Effector memory CD4-positive, alpha-beta T cell (primary cell): ENCODE data around the gene EMILIN2.

ENCODE experiments used
- DNase-seq, 3 donors: peaks; one replicate each; pipeline ENCODE4 v3.0.0-alpha.2; 2020
- H3K27ac ChIP-seq: 2 replicates; pipeline ENCODE4 v1.7.0; 2013; ENCODE audit warnings: mild to moderate bottlenecking, low read length, moderate library complexity; ENCODE audit not compliant: insufficient read depth, poor library complexity, severe bottlenecking
- H3K27me3 ChIP-seq: replicated peaks from 2 replicates; pipeline ENCODE4 v1.7.0; 2013; ENCODE audit warnings: mild to moderate bottlenecking, low read length; ENCODE audit not compliant: insufficient read depth, control insufficient read depth, poor library complexity, severe bottlenecking
- H3K36me3 ChIP-seq: 2 replicates; pipeline ENCODE4 v1.7.0; 2013; ENCODE audit warnings: mild to moderate bottlenecking, low read length, moderate library complexity; ENCODE audit not compliant: control insufficient read depth, insufficient read depth
- H3K4me1 ChIP-seq: 2 replicates; pipeline ENCODE4 v1.7.0; 2013; ENCODE audit warnings: low read length, mild to moderate bottlenecking; ENCODE audit not compliant: control insufficient read depth, insufficient read depth, poor library complexity, severe bottlenecking
- H3K4me3 ChIP-seq: 2 replicates; pipeline ENCODE4 v1.7.0; 2013; ENCODE audit warnings: low read length, low read depth, mild to moderate bottlenecking; ENCODE audit not compliant: insufficient read depth, poor library complexity, severe bottlenecking
- H3K9me3 ChIP-seq: 2 replicates; pipeline ENCODE4 v1.7.0; 2013; ENCODE audit warnings: mild to moderate bottlenecking, low read length, moderate library complexity; ENCODE audit not compliant: control insufficient read depth

Gene EMILIN2

DNA sequence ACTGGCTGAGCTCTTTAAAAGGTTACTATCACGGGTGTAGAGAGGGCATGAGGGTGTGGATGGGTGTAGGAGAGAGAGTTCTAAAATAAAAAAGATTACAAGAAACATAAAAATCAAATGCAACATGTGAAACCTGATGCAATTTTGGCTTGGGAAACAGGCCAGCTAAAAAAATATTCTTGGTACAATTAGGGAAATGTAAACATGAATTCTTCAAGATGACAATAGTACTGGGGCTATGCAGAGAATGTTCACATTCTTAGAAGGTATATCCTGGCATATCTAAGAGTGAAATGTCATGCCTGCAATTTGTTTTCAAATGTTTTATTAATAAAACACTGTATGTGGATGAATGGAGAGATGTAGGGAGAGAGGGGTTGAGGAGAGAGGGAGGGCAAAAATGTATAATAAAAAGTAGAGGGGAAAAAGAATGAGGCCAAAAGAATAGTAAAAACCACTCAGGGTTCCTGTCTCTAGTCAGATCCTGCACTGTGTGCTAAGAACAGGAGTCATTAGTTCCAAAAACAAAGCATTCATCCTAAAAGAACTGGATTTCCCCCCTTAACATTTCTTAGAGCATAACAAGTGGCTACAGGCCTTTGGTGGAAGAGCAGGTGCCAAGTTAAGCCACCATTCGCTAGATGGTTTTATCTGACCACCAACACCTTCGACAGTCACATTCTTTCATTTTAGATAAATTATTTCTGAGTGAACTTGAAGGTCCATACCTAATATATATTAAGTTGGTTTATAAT is 88.8 kb downstream of the EMILIN2 start:
- Histone ChIP-seq H3K36me3 (peaks cover 76% of the 10 kb centered on the region), H3K27me3 (no peaks in the 10 kb centered on the region), H3K9me3 (no peaks in the 10 kb centered on the region), H3K4me1 (peaks cover 7% of the 10 kb centered on the region), H3K27ac (no peak overlapping the region), H3K4me3 (no peak overlapping the region)
- DNase-seq = no peak

DNA sequence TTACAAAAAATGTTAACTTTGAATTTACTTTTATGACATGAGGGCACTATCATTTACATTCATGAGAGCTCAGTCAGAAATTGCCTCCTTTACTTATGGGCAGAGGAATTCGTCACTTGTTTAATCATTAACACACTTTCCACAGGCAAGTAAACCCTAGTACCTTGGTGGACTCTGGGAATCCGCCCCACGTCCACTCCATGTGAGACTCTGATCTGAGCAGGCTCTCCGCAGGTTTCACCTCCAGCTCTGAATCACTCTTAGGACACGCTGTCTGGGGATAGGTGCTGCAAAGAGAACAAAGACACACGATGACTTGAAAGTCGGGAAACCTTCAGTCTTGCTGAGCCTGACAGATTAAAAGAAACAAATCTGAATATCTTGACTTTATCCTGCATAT is 92.5 kb downstream of the EMILIN2 start:
- Histone ChIP-seq H3K4me1 (no peaks in the 10 kb centered on the region), H3K27ac (no peak overlapping the region), H3K9me3 (no peaks in the 10 kb centered on the region), H3K4me3 (no peak overlapping the region), H3K36me3 (peaks cover 57% of the 10 kb centered on the region), H3K27me3 (no peaks in the 10 kb centered on the region)
- no peak for DNase-seq

DNA sequence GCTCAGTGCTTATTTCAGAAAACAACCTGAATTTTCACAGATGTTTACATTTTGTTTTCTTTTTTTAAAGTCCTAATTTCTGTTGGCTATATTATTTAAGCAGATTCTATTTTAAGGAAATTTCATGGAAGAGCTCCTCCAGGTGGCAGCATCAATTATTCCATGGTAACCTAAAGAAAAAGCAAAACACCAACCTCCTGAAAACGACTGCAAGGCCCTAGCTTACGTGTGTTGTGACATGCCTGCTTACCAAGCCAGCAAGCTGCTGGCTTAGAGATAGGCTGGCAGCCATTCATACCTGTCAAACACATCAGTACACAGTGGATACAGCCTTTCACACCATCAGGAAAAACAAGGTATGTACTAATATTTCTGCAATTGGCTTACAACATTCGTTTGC is 101.2 kb downstream of the EMILIN2 start:
- no peak for DNase-seq
- Histone ChIP-seq H3K4me1 (peaks cover 7% of the 10 kb centered on the region), H3K36me3 (peaks cover 43% of the 10 kb centered on the region), H3K27me3 (no peaks in the 10 kb centered on the region), H3K27ac (no peak overlapping the region), H3K9me3 (no peaks in the 10 kb centered on the region), H3K4me3 (no peak overlapping the region)

DNA sequence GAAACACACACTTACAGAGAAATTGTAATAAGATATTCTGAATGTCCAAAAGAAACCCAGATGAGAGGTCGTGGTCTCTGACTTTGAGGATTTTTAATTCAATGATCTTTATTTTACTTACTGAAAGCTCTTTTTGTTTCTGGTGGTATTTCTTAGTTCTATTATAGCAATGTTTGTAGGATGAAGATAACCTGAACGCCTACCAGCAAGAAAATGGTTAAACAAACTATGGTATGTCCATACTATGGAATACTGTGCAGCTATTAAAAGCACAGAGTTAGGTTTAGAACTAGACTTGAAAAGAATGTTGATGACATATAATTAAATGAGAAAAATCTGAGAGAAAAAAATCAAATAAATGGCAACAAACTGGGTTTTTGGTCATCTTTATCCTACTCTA is 105.8 kb downstream of the EMILIN2 start:
- Histone ChIP-seq H3K9me3 (no peaks in the 10 kb centered on the region), H3K36me3 (peaks cover 52% of the 10 kb centered on the region), H3K27ac (no peak overlapping the region), H3K4me3 (no peak overlapping the region), H3K4me1 (peaks cover 13% of the 10 kb centered on the region), H3K27me3 (no peaks in the 10 kb centered on the region)
- no peak for DNase-seq

DNA sequence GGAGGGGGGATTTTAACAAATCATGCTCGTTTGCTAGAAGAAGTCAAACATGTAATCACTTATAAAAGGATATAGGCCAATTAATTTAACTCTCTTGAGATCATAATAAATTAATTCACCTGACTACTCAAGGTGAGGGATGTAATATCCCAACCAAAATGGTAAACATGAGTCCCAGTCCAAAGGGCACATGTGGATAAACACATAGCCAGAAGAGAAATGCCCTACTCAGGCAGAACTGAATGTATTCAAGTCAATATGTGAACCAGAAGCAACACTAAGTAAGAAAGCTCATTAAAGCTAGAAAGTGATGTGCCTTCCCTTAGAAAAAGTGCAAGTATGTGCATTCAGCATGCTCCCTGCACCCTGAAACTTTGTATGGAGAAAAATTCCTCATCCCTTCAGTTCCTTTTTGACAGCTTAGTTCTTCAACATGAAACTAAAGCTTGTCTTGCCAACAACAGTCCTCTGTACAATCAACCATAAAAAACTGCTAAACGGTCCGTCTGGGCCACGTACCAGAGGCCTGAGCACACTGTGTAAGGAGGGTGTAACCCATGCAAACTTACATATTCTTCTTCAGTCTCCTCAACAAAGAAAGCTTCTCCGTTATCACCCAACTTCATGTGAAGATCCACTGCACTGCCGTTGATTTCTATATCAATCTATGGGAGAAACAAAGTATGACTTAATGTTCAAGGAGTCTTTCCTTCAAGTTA is 107.3 kb downstream of the EMILIN2 start:
- no peaks in the 10 kb centered on the region for H3K27me3 ChIP-seq
- H3K4me3 ChIP-seq = no peak overlapping the region
- peaks cover 25% of the 10 kb centered on the region for H3K4me1 ChIP-seq
- peak overlapping the region; percentile 30 for H3K27ac ChIP-seq
- H3K9me3 ChIP-seq = no peaks in the 10 kb centered on the region
- no peak for DNase-seq
- H3K36me3 ChIP-seq = peaks cover 46% of the 10 kb centered on the region

DNA sequence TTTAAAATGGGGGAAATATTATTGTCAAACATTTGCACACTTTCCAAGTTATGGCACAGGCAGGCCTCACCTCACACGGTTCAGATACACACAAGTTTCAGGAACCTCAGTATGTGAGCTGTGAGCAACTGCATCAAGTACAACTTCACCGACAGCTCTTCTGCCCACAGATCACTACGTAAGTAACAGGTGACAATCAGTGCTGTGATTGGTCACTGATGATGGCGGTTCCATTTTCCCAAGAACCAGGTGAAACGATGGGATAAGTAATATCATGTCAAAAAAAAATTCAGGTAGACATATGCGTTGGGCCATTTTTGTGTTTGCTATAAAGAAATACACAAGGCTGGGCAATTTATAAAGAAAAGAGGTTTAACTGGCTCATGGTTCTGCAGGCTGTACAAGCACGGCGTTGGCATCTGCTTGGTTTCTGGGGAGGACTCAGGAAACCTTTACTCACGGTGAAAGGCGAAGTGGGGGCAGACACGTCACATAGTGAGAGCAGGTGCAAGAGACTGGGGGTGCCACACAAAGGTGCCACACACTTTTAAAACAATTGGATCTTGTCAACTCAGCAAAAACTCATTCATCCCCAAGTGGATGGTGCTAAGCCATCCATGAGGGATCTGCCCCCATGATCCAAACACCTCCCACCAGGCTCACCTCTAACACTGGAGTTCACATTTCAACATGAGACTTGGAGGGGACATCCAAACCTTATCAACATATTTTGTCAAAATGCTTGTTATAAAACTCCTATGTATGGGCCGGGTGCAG is 108.3 kb downstream of the EMILIN2 start:
- H3K9me3 ChIP-seq = no peaks in the 10 kb centered on the region
- no peak for DNase-seq
- no peaks in the 10 kb centered on the region for H3K27me3 ChIP-seq
- H3K27ac ChIP-seq = peak overlapping the region; percentile 62
- no peak overlapping the region for H3K4me3 ChIP-seq
- H3K36me3 ChIP-seq = peaks cover 42% of the 10 kb centered on the region
- peaks cover 27% of the 10 kb centered on the region for H3K4me1 ChIP-seq

DNA sequence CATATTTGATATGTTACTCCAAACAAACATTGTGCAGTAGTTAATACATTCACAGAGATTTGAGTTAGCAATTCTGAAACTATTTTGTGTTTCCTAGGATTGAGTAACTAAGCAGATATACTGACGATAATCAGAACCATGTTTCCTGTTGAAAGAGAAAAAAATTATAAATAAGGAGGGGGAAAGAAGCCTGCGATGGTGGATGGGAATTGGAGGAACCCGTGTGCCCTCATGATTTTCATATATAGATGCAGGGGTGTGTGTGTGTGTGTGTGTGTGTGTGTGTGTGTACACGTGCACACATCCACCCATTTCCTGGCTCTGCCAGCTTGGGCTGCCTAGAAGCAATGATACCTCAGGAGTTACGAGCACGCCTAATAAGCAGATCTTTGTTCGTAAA is 109.2 kb downstream of the EMILIN2 start:
- Histone ChIP-seq H3K9me3 (no peaks in the 10 kb centered on the region), H3K36me3 (peaks cover 32% of the 10 kb centered on the region), H3K27ac (peak overlapping the region; percentile 62), H3K27me3 (no peaks in the 10 kb centered on the region), H3K4me3 (peak overlapping the region; percentile 4), H3K4me1 (peaks cover 30% of the 10 kb centered on the region)
- DNase-seq = no peak

DNA sequence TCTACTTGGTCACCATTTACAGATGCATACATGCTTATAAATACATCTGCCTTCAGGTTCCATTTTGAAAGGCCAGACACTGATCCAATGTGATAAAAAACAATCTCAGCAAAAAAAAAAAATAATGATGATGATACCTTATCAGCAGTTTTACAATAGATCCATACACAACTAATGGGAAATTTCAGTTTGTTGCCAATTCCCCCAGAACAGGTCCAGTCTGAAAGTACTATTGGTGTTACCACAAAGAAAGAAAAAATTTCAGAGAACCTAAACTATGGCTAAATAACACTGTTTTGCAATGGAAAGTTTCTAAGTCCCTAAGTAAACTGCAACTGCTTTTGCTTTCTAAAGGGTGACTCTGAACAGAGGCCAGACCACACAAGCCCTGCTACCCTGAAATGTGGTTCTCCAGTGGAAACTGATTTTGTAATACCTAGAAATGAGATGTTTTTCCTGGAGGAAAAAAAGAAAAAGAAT is 112.1 kb downstream of the EMILIN2 start:
- Histone ChIP-seq H3K4me3 (peak overlapping the region; percentile 8), H3K27ac (peak overlapping the region; percentile 84), H3K4me1 (peaks cover 58% of the 10 kb centered on the region), H3K36me3 (peaks cover 14% of the 10 kb centered on the region), H3K27me3 (no peaks in the 10 kb centered on the region), H3K9me3 (no peaks in the 10 kb centered on the region)
- DNase-seq = no peak

DNA sequence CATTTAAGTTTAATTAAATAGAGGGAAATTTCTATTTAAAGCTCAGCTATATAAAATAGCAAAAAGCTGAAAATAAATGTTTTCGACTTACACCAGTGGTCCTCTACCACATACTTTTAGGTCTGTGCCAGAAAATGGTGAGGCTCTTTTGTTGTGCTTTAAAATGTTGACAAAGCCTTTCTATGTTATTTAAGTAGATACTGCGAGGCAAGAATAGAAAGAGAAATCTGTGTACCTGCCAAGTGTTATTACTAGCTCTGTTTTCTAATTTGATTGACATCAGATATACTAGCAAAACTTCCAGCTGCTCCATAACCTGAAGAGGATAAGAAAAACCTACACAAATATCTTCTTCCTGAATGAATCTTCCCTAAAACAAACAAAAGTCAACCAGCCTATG is 112.5 kb downstream of the EMILIN2 start:
- no peak overlapping the region for H3K4me3 ChIP-seq
- peaks cover 9% of the 10 kb centered on the region for H3K36me3 ChIP-seq
- H3K27ac ChIP-seq = peak overlapping the region; percentile 84
- H3K9me3 ChIP-seq = no peaks in the 10 kb centered on the region
- DNase-seq = no peak
- no peaks in the 10 kb centered on the region for H3K27me3 ChIP-seq
- H3K4me1 ChIP-seq = peaks cover 60% of the 10 kb centered on the region
